Upper lobe of left lung (tissue), 4 donors: Measurements from ENCODE around the gene CD7.

ENCODE experiments used
- CTCF ChIP-seq, 6 experiments: fragments of 450-650 bp in 4 of 6; fragments of 200-600 bp in 2 of 6; sonication (generic) in 2 of 6; IDR thresholded peaks; one replicate each; pipeline ENCODE4 v1.5.1; 2016 to 2019; ENCODE audit warnings: antibody characterized with exemption in 6 of 6
- POLR2A ChIP-seq, 4 donors: fragments of 450-650 bp; IDR thresholded peaks; one replicate each; pipeline ENCODE4 v1.5.1; 2016 to 2017; ENCODE audit warnings: antibody characterized with exemption in 4 of 4, mild to moderate bottlenecking in 2 of 4
- POLR2AphosphoS5 ChIP-seq, 2 donors: sonication (generic); formaldehyde crosslinking; IDR thresholded peaks; one replicate each; pipeline ENCODE4 v1.5.1; 2017; ENCODE audit warnings: antibody characterized with exemption in 2 of 2

- TF ChIP-seq CTCF (IDR thresholded peaks at IDR 0.05), result no peak
- no peak for TF ChIP-seq POLR2AphosphoS5 (IDR thresholded peaks at IDR 0.05)
- TF ChIP-seq POLR2A (IDR thresholded peaks at IDR 0.05), result no peak
Measured at GRCh38 chr17:82277851-82278250, 39.6 kb downstream of the CD7 start.
